ENCODE measurements around the gene RNF145.

GRCh38 chr5:159190170-159190569 is 19.2 kb downstream of the RNF145 start:
- TF ChIP-seq, protein P1, sequence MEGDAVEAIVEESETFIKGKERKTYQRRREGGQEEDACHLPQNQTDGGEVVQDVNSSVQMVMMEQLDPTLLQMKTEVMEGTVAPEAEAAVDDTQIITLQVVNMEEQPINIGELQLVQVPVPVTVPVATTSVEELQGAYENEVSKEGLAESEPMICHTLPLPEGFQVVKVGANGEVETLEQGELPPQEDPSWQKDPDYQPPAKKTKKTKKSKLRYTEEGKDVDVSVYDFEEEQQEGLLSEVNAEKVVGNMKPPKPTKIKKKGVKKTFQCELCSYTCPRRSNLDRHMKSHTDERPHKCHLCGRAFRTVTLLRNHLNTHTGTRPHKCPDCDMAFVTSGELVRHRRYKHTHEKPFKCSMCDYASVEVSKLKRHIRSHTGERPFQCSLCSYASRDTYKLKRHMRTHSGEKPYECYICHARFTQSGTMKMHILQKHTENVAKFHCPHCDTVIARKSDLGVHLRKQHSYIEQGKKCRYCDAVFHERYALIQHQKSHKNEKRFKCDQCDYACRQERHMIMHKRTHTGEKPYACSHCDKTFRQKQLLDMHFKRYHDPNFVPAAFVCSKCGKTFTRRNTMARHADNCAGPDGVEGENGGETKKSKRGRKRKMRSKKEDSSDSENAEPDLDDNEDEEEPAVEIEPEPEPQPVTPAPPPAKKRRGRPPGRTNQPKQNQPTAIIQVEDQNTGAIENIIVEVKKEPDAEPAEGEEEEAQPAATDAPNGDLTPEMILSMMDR (IDR thresholded peaks at IDR 0.05 in 8 of 11, conservative IDR thresholded peaks at IDR 0.05 in 3 of 11): no peak
- TF ChIP-seq POLR2A (IDR thresholded peaks at IDR 0.05): no peak
- TF ChIP-seq POLR2AphosphoS5 (IDR thresholded peaks at IDR 0.05): no peak

Data from spleen (tissue), 7 donors.